ENCODE results near the gene CLBA1. TPM values are rescaled to one million over a fixed set of nuclear protein-coding genes. Genes with fewer than 3 reads are reported as not detected.

Gene CLBA1
- total RNA-seq, result 1 to 10 TPM; 7.1 to 8.5 TPM
- polyA plus RNA-seq (ENCODE audit: insufficient read length in 6 of 6), result 10 to 100 TPM; 11.5 to 17.2 (median 14.4) TPM
- long read RNA-seq, donor 1, transcript CLBA1-205 (3 exons, 2,503 nt), result major isoform, 5 of 8 reads
- long read RNA-seq, donor 1, partial matches to known transcripts, result 0 of 8 reads
- long read RNA-seq, donor 1, other reads (novel, unspliced or antisense), result 0 of 8 reads
- long read RNA-seq, donor 2, transcript CLBA1-202 (5 exons, 2,370 nt), result major isoform, 5 of 6 reads
- long read RNA-seq, donor 2, partial matches to known transcripts, result 0 of 6 reads
- long read RNA-seq, donor 2, other reads (novel, unspliced or antisense), result 0 of 6 reads
- long read RNA-seq, donor 3, partial matches to known transcripts, result 0 of 26 reads
- long read RNA-seq, donor 3, other reads (novel, unspliced or antisense), result 22 of 26 reads
- long read RNA-seq, donor 4, partial matches to known transcripts, result 3 of 8 reads
- long read RNA-seq, donor 4, other reads (novel, unspliced or antisense), result 2 of 8 reads
- long read RNA-seq, donor 5, partial matches to known transcripts, result 0 of 5 reads
- long read RNA-seq, donor 5, other reads (novel, unspliced or antisense), result 0 of 5 reads
- long read RNA-seq, donor 6, partial matches to known transcripts, result 0 of 2 reads
- long read RNA-seq, donor 6, other reads (novel, unspliced or antisense), result 0 of 2 reads
- long read RNA-seq, donor 7, partial matches to known transcripts, result 0 of 17 reads
- long read RNA-seq, donor 7, other reads (novel, unspliced or antisense), result 16 of 17 reads
- long read RNA-seq, donor 8, partial matches to known transcripts, result 0 of 2 reads
- long read RNA-seq, donor 8, other reads (novel, unspliced or antisense), result 0 of 2 reads
- long read RNA-seq, donor 9, result 0 reads
- long read RNA-seq, donor 10, partial matches to known transcripts, result 0 of 1 reads
- long read RNA-seq, donor 10, other reads (novel, unspliced or antisense), result 1 of 1 reads
- long read RNA-seq, donor 11, result 0 reads
- long read RNA-seq, donor 12, partial matches to known transcripts, result 0 of 2 reads
- long read RNA-seq, donor 12, other reads (novel, unspliced or antisense), result 0 of 2 reads

DNA sequence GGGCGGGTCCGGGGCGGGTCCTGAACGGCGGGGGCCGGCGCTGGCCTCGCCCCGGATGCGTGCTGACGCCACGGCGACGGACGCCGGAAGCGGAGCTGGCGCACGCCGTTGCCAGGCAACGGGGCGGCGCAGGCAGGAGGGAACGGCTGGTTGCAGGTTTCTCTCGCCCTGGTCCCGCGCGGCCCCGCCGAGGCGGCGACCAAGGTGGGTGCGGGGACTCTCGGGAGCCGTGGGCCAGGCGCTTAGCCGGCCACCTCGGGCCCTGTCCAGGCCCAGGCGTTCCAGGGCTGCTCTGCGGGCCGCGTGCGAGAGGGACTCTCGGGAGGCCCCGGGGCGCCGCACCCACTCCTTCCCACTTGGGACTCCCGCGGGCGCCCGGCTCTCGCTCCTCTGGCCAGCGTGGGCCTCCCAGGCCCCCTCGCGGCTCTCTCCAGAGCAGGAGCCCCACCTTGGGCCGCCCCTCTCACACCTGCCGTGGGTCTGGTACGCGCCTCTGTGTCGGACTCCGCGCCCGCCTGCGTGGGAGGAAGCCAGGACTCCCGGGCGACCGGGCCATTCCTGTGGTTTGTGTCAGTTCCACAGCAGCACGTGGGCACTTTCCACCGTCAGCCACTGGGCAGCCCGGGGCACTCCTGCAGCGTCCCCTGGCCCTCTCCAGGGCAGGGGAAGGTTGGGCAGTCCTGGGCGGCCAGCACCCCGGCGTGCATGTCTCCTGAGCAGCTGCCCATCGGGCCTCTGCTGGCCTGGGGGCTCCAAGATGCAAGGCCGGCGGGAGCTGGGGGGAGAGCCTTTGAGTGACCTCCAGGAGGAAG lies at the start of gene CLBA1:
Gene CLBA1, plus strand, starts transcription at position 114 of the 812 bp plus-strand sequence. Its CDS starts 644 bp downstream, at position 758.
- Histone ChIP-seq H3K4me1 (peaks cover 12 to 23% of the 10 kb centered on the region in 2 donors), H3K27ac (peak within 1 kb of the TSS; percentile 69 to 83), H3K27me3 (no peaks in the 10 kb centered on the region), H3K9me3 (no peaks in the 10 kb centered on the region), H3K4me3 (peak within 1 kb of the TSS; percentile 71 to 89), H3K36me3 (no peaks in the 10 kb centered on the region)
- DNase-seq (peak; percentile 91 to 98 (median 95)), ATAC-seq (peak; percentile 97)
- intact Hi-C loops (cut with DNase I), result no loop called here
- TF ChIP-seq, protein P1, sequence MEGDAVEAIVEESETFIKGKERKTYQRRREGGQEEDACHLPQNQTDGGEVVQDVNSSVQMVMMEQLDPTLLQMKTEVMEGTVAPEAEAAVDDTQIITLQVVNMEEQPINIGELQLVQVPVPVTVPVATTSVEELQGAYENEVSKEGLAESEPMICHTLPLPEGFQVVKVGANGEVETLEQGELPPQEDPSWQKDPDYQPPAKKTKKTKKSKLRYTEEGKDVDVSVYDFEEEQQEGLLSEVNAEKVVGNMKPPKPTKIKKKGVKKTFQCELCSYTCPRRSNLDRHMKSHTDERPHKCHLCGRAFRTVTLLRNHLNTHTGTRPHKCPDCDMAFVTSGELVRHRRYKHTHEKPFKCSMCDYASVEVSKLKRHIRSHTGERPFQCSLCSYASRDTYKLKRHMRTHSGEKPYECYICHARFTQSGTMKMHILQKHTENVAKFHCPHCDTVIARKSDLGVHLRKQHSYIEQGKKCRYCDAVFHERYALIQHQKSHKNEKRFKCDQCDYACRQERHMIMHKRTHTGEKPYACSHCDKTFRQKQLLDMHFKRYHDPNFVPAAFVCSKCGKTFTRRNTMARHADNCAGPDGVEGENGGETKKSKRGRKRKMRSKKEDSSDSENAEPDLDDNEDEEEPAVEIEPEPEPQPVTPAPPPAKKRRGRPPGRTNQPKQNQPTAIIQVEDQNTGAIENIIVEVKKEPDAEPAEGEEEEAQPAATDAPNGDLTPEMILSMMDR (IDR thresholded peaks at IDR 0.05), result no peak

DNA sequence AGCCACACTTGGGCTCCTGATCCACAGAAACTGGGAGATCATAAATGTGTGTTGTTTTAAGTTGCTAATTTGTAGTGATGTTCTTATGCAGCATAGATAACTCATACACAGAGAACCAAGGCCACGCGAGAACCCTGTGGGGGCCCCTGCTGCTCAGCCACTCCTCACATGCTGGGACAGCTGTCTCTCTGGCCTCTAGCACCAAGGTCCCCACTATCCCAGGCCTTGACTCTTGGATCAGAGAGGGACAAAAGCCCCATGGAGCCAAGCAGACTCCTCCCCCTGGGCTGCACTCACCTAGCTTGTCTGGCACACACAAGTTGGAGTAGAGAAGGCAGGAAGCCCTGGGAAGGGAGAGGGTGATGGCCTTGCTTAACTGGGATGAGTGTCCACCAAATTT lies 49.6 kb upstream of the CLBA1 start:
- peaks cover 4 to 52% of the 10 kb centered on the region in 2 donors for H3K27me3 ChIP-seq
- no peak for ATAC-seq
- intact Hi-C loops (cut with DNase I), result no loop called here

DNA sequence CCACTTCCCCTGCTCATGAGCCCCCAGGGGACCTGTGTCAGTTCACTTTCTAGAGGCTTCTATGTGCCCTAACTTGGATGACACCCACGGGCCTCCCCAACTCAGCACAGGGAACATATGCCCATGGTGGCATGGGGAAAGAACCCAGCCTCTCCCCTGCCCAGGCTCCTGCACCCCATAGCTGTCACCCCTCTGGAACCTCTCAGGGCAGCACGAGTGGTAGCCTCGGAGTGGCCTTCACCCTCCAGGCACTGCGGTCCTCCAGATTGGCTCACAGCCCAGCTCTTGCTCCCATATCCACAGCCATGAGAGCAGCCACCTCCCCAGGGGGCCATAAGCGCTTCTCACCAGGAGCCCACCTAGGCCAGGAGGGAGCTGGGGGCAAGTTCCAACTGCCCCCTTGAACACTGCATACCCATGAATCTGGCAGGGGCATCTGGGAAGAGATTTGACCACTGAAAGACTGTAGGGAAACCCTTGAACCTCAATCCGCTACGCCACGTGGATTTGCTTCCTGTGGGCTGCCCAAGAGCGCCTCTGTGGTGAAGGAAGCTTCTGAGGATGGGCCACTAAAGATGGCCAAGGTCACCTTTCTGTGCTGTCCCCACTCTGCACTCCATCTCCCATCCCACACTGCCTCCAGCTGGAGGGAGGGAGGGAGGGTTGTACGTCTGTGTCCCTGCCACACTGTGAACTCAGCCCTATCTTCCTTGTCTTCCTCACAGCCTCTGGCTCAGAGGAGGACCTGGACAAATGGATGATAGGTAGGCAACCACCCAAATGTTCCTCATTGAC lies 49.0 kb upstream of the CLBA1 start:
- H3K27me3 ChIP-seq, result peaks cover 4 to 52% of the 10 kb centered on the region in 2 donors
- no peak for DNase-seq
- ATAC-seq, result no peak

More for the DNA sequence above, 49.6 kb upstream of the CLBA1 start:
- Histone ChIP-seq H3K9me3 (no peaks in the 10 kb centered on the region), H3K4me1 (peaks cover 8 to 13% of the 10 kb centered on the region in 2 donors), H3K27ac (no peak overlapping the region), H3K4me3 (no peak overlapping the region), H3K36me3 (no peaks in the 10 kb centered on the region)
- DNase-seq, result no peak
- TF ChIP-seq, protein P1 (IDR thresholded peaks at IDR 0.05), result no peak

DNA sequence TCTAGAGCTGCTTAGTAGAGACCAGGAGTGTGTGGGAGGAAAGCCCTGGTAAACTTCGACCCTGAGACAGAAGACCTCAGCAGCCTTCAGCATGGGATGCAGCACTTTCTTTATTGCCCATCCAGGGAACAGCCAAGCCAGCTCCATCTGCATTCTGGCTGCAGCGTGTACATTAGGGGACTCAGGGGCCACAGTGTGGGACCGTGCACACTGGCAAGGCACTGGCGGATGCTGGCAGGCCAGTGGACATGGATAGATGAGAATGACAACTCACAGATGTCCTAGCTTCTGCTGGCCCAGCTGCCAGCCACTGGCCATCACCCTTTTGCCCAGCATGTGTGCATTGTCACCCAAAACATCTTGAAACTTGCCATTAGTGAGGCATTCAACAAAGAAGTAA lies 48.4 kb upstream of the CLBA1 start:
- DNase-seq (no peak), ATAC-seq (no peak)
- no peaks in the 10 kb centered on the region for H3K36me3 ChIP-seq
- H3K27me3 ChIP-seq, result peaks cover 4 to 47% of the 10 kb centered on the region in 2 donors
- H3K27ac ChIP-seq, result no peak overlapping the region
- no peaks in the 10 kb centered on the region for H3K9me3 ChIP-seq
- intact Hi-C loops (cut with DNase I), result no loop called here
- TF ChIP-seq, protein P1 (IDR thresholded peaks at IDR 0.05), result no peak
- no peak overlapping the region for H3K4me3 ChIP-seq
- peaks cover 8 to 11% of the 10 kb centered on the region in 2 donors for H3K4me1 ChIP-seq

More for the DNA sequence above, 49.0 kb upstream of the CLBA1 start:
- H3K9me3 ChIP-seq, result no peaks in the 10 kb centered on the region
- intact Hi-C loops (cut with DNase I), result no loop called here
- TF ChIP-seq, protein P1 (IDR thresholded peaks at IDR 0.05), result no peak
- no peak overlapping the region for H3K4me3 ChIP-seq
- H3K4me1 ChIP-seq, result peaks cover 8 to 13% of the 10 kb centered on the region in 2 donors
- H3K36me3 ChIP-seq, result no peaks in the 10 kb centered on the region
- H3K27ac ChIP-seq, result no peak overlapping the region

Data from left lung (tissue), 14 donors.